MM.1S (cell line): ENCODE measurements around the gene GOLGA7B.

Experiments
- DNase-seq: peaks from one replicate; pipeline ENCODE4 v3.0.0-alpha.2; 2015
- H2AFZ ChIP-seq: fragments of 300-600 bp; sonication (generic); 2 replicates; pipeline ENCODE4 v1.6.0; 2016; ENCODE audit warnings: antibody characterized with exemption, low read length
- H3F3A ChIP-seq: fragments of 300-600 bp; sonication (generic); 2 replicates; pipeline ENCODE4 v1.6.1; 2016; ENCODE audit warnings: mild to moderate bottlenecking, antibody characterized with exemption, low read length, moderate library complexity, mixed read lengths; ENCODE audit not compliant: insufficient read depth
- H3K27ac ChIP-seq: fragments of 300-600 bp; sonication (generic); 2 replicates; pipeline ENCODE4 v1.5.1; 2016; ENCODE audit warnings: mild to moderate bottlenecking, low read length
- H3K27me3 ChIP-seq: fragments of 300-600 bp; sonication (generic); replicated peaks from 2 replicates; pipeline ENCODE4 v1.6.0; 2016; ENCODE audit warnings: low read length; ENCODE audit not compliant: insufficient read depth
- H3K36me3 ChIP-seq: fragments of 300-600 bp; sonication (generic); replicated peaks from 2 replicates; pipeline ENCODE4 v1.6.1; 2016; ENCODE audit warnings: mild to moderate bottlenecking, low read length, mixed read lengths; ENCODE audit not compliant: insufficient read depth
- H3K4me1 ChIP-seq: fragments of 300-600 bp; sonication (generic); 2 replicates; pipeline ENCODE4 v1.6.1; 2016; ENCODE audit warnings: low read length, mixed read lengths
- H3K4me2 ChIP-seq: fragments of 300-600 bp; sonication (generic); 2 replicates; pipeline ENCODE4 v1.6.0; 2016; ENCODE audit warnings: low read depth, low read length
- H3K4me3 ChIP-seq: fragments of 300-600 bp; sonication (generic); 2 replicates; pipeline ENCODE4 v1.5.1; 2016; ENCODE audit warnings: low read length, mixed read lengths
- H3K79me2 ChIP-seq: fragments of 300-600 bp; sonication (generic); 2 replicates; pipeline ENCODE4 v1.6.1; 2016; ENCODE audit warnings: mixed run types, low read length, mixed read lengths
- H3K9ac ChIP-seq: fragments of 300-600 bp; sonication (generic); 2 replicates; pipeline ENCODE4 v1.6.1; 2016; ENCODE audit warnings: low read length, mixed read lengths
- H3K9me2 ChIP-seq: fragments of 300-600 bp; sonication (generic); replicated peaks from 2 replicates; pipeline ENCODE4 v1.6.1; 2016; ENCODE audit warnings: mild to moderate bottlenecking, low read length, mixed read lengths; ENCODE audit not compliant: insufficient read depth
- H3K9me3 ChIP-seq: fragments of 300-600 bp; sonication (generic); replicated peaks from 2 replicates; pipeline ENCODE4 v1.6.1; 2016; ENCODE audit warnings: mild to moderate bottlenecking, low read length, mixed read lengths; ENCODE audit not compliant: insufficient read depth
- H4K20me1 ChIP-seq: fragments of 300-600 bp; sonication (generic); 2 replicates; pipeline ENCODE4 v1.6.1; 2016; ENCODE audit warnings: mild to moderate bottlenecking, low read length, moderate library complexity, mixed read lengths; ENCODE audit not compliant: insufficient read depth
- CTCF ChIP-seq: fragments of 300-600 bp; sonication (generic); IDR thresholded peaks from 2 replicates; pipeline ENCODE4 v1.5.1; 2016; ENCODE audit warnings: antibody characterized with exemption, low read length, mixed read lengths
- EZH2 ChIP-seq: fragments of 300-600 bp; sonication (generic); optimal IDR thresholded peaks from 2 replicates; pipeline ENCODE3; 2017; ENCODE audit warnings: low read depth, mild to moderate bottlenecking, antibody characterized with exemption, low read length, mixed read lengths
- EZH2phosphoT487 ChIP-seq: fragments of 300-600 bp; sonication (generic); IDR thresholded peaks from 2 replicates; pipeline ENCODE4 v1.6.1; 2018; ENCODE audit warnings: antibody characterized with exemption, low read length

The GOLGA7B gene

GRCh38 chr10:97895084-97895483, 45.4 kb downstream of the GOLGA7B start:
- H3K4me3 ChIP-seq, result no peak overlapping the region
- H2AFZ ChIP-seq, result no peak overlapping the region
- no peaks in the 10 kb centered on the region for H3K4me1 ChIP-seq
- DNase-seq, result no peak
- H3K9me2 ChIP-seq, result no peaks in the 10 kb centered on the region
- no peaks in the 10 kb centered on the region for H3F3A ChIP-seq
- TF ChIP-seq EZH2phosphoT487 (no peak), EZH2 (no peak), CTCF (no peak)
- H3K27ac ChIP-seq, result no peak overlapping the region
- no peaks in the 10 kb centered on the region for H3K9me3 ChIP-seq
- no peaks in the 10 kb centered on the region for H3K36me3 ChIP-seq
- no peaks in the 10 kb centered on the region for H4K20me1 ChIP-seq
- H3K9ac ChIP-seq, result no peak overlapping the region
- no peaks in the 10 kb centered on the region for H3K79me2 ChIP-seq
- no peak overlapping the region for H3K4me2 ChIP-seq
- H3K27me3 ChIP-seq, result peaks cover 50% of the 10 kb centered on the region

DNA sequence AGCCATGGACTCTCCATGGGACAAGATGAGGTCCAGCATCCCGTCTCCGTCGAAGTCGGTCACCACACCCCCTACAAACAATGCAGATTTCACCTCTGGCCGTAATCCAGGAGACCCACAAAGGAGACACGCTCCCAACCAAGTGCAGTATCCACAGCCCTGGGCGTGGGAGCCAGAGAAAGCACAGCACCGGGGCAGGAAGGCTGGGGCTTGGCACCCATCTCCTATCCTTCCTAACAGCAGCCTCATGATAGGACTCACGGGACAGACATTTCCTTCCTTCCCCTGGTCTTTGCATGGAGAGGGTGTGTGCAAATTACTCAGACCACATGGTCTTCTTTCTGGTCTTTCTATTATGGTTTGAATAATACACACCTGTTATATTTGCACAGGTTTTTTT, 46.3 kb downstream of the GOLGA7B start:
- H3K9ac ChIP-seq, result no peak overlapping the region
- H3K36me3 ChIP-seq, result no peaks in the 10 kb centered on the region
- no peaks in the 10 kb centered on the region for H3K79me2 ChIP-seq
- H3F3A ChIP-seq, result no peaks in the 10 kb centered on the region
- H3K9me3 ChIP-seq, result no peaks in the 10 kb centered on the region
- H3K27ac ChIP-seq, result no peak overlapping the region
- no peak overlapping the region for H3K4me3 ChIP-seq
- H4K20me1 ChIP-seq, result no peaks in the 10 kb centered on the region
- DNase-seq, result no peak
- no peak overlapping the region for H3K4me2 ChIP-seq
- H3K27me3 ChIP-seq, result peaks cover 53% of the 10 kb centered on the region
- H2AFZ ChIP-seq, result no peak overlapping the region
- no peaks in the 10 kb centered on the region for H3K9me2 ChIP-seq
- H3K4me1 ChIP-seq, result no peaks in the 10 kb centered on the region
- TF ChIP-seq CTCF, result no peak
- no peak for TF ChIP-seq EZH2
- no peak for TF ChIP-seq EZH2phosphoT487

- H4K20me1 ChIP-seq, result no peaks in the 10 kb centered on the region
- no peak overlapping the region for H2AFZ ChIP-seq
- no peak overlapping the region for H3K9ac ChIP-seq
- no peak overlapping the region for H3K27ac ChIP-seq
- H3K79me2 ChIP-seq, result no peaks in the 10 kb centered on the region
- no peak for TF ChIP-seq EZH2phosphoT487
- TF ChIP-seq EZH2, result no peak
- no peak for TF ChIP-seq CTCF
- H3K4me3 ChIP-seq, result no peak overlapping the region
- H3F3A ChIP-seq, result no peaks in the 10 kb centered on the region
- H3K9me2 ChIP-seq, result no peaks in the 10 kb centered on the region
- no peaks in the 10 kb centered on the region for H3K36me3 ChIP-seq
- H3K27me3 ChIP-seq, result peaks cover 56% of the 10 kb centered on the region
- no peaks in the 10 kb centered on the region for H3K4me1 ChIP-seq
- DNase-seq, result no peak
- H3K4me2 ChIP-seq, result no peak overlapping the region
- H3K9me3 ChIP-seq, result no peaks in the 10 kb centered on the region
These were observed 47.2 kb downstream of the GOLGA7B start for GRCh38 chr10:97896756-97897358.
